Astrocyte of the hippocampus (primary cell): ENCODE measurements around the gene BRICD5.

Experiments used
- DNase-seq: peaks from one replicate; pipeline ENCODE4 v3.0.0; 2011; ENCODE audit warnings: low read depth, low spot score

Gene BRICD5

DNA sequence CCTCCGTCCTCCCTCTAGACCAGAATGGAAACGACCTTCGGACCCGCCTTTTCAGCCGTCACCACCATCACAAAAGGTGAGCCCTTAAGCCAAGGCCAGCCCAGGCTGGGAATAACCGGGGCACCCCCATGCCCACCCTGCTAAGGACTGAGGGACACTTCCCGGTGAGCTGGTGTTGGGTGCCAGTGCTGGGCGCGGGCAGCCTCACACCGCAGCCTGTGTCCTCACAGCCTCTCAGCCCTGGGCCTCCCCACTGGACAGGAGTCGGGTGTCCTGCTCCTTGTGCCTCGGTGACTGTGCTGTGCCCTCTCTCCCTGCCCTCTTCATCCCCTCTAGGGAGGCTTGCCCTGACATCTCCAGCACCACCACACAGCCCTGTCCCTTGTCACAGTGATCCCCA, 44.8 kb downstream of the BRICD5 start:
- no peak for DNase-seq

DNA sequence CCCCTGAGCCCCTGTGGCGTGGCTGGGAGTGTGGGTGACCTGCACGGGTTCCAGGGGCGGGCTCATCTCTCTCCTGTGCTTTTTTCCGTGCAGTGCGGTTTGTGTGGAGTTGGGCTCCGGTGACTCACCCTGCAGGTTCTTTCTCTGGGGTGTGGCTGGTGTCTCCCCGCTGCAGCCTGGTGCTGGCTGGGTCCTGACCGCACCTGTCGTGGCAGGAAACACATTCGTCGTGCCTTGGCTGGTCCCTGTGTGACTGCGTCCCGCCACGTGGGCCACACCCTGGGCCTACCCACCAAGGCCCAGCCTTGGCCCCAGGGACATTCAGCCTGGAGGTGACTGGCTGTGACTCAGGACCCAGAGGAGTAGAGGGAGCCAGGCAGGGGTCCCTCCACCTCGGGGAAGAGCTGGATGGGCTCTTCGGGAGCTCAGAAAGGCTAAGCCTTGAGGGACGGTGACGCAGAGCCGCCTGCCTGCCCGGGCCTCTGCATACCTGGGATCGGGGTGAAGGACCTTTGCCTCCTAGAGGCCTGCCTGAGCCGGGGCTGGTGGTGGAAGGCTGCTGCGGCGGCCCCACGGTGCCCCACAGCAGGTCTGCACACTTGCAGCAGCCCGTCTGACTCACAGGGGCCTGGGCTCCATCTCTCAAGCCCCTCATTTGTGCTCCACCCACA, 47.3 kb downstream of the BRICD5 start:
- DNase-seq, result peak; percentile 35

- DNase-seq, result no peak
Measured at GRCh38 chr16:2162676-2163118, 48.0 kb downstream of the BRICD5 start.

- no peak for DNase-seq
Measured at GRCh38 chr16:2161911-2162310, 48.8 kb downstream of the BRICD5 start.

DNA sequence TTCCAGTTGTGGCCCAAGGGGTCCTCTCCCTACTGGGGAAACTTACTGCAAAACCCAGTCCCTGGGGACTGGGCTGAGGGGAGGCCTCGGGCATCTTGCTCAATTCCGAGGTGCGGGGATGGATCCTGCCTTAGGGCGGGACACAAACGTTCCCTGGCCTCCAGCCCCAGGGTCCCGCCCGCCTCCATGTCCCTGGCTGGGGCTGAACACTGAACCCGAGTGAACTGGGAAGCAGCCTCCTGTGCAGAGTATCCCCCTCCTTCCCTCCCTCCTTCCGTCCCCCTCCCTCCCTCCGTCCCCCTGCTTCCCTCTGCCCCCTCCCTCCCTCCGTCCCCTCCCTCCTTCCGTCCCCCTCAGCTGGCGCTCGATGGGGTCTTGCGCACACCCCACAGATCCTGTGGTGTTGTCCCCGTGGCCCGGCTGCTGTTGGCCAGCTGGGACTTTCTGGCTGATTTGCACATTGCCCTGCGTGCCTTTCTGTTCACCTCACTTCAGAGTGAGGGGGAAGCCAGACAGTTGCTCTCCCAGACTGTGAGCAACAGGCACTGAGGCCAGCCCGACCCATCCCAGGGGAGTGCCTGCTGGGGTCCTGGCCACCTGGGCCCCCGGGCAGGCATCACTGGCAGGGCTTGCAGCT, 49.6 kb downstream of the BRICD5 start:
- DNase-seq, result peak; percentile 60
